ENCODE results near the gene AMBRA1. TPM values are rescaled to one million over a fixed set of nuclear protein-coding genes. Genes with fewer than 3 reads are reported as not detected.

Gene AMBRA1
- total and polyA plus RNA-seq, 2 donors (not counting 3 experiments of a cell fraction or from before 2014, with no cell fraction given) = 18.4 to 32.4 TPM

DNA sequence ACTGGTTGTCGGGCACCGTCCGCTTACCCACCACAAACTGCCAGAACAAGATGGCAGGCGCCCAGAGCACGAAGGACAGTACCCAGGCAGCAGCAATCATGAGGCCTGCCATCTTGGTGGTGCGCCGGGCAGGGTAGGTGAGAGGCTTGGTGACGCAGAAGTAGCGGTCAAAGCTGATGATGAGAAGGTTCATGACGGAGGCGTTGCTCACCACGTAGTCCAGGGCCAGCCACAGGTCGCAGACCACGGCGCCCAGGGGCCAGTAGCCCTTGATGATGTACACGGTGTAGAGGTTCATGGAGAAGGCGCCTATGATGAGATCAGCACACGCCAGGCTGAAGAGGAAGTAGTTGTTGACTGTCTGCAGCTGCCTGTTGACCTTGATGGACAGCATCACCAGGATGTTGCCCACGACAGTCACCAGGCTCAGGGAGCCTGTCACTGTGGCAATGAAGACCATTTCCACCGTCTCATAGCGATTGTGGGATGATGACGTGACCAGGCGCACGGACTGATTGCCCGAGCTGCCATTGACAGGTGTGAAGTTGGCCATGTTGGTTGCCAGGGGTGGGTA lies 207.7 kb downstream of the AMBRA1 start:
- no peaks in the 10 kb centered on the region for H3K9me3 ChIP-seq (replicated peaks; ENCODE audit: control insufficient read depth, insufficient read depth, low read length)
- FAIRE-seq = no peak
- H3K9ac ChIP-seq (replicated peaks; ENCODE audit: extremely low read depth, insufficient read depth, low read length) = no peak overlapping the region
- BruUV-seq (replicated peaks) = no TSS peak
- intact Hi-C loops (cut with micrococcal nuclease) (no loop called here), dilution Hi-C loops (cut with MboI; ENCODE audit: extremely low pct_ligation_motif_present, low sequenced_read_pairs) (no loop called here)
- no peak overlapping the region for H3K27ac ChIP-seq (ENCODE audit: insufficient read depth, low read depth, low read length)
- peaks cover 23 to 30% of the 10 kb centered on the region in 2 experiments for H3K27me3 ChIP-seq (ENCODE audit: control insufficient read depth in 2 of 2, insufficient read depth in 2 of 2, low read length in 2 of 2)
- CTCF ChIA-PET = interaction anchor here (1.7 to 7.2 kb wide), 3 partner anchors 33 to 153 kb away, joined by 4 to 99 read pairs (median 68); no protein-coding TSS in a partner anchor
- H2AFZ ChIP-seq (ENCODE audit: low read depth, low read length) = no peak overlapping the region
- TF ChIP-seq JUN (IDR thresholded peaks at IDR 0.05; ENCODE audit: borderline replicate concordance, insufficient read depth, insufficient read length, low read depth) = no peak
- TF ChIP-seq, protein P1, sequence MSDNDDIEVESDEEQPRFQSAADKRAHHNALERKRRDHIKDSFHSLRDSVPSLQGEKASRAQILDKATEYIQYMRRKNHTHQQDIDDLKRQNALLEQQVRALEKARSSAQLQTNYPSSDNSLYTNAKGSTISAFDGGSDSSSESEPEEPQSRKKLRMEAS (IDR thresholded peaks at IDR 0.05; ENCODE audit: insufficient read depth, insufficient read length) = no peak
- no peak for TF ChIP-seq POLR2AphosphoS5 (IDR thresholded peaks at IDR 0.05; ENCODE audit: insufficient read depth, low read depth, low read length)
- TF ChIP-seq EZH2 (IDR thresholded peaks at IDR 0.05; ENCODE audit: borderline replicate concordance, low read depth, low read length, severe bottlenecking) = no peak
- H3K79me2 ChIP-seq (ENCODE audit: control insufficient read depth, insufficient read depth, low read length) = no peaks in the 10 kb centered on the region
- no peaks in the 10 kb centered on the region for H3K9me1 ChIP-seq (replicated peaks; ENCODE audit: control insufficient read depth, extremely low read depth, insufficient read depth, low read length)
- H3K36me3 ChIP-seq (ENCODE audit: control insufficient read depth in 2 of 2, extremely low read depth in 1 of 2, insufficient read depth in 2 of 2, low read length in 2 of 2) = no peaks in the 10 kb centered on the region
- peaks cover 12% of the 10 kb centered on the region for H3K4me1 ChIP-seq (ENCODE audit: control insufficient read depth, extremely low read depth, insufficient read depth, low read length)
- POLR2A ChIA-PET = no interaction called here
- H3K4me2 ChIP-seq (ENCODE audit: insufficient read depth, low read length) = no peak overlapping the region
- no peaks in the 10 kb centered on the region for H4K20me1 ChIP-seq (replicated peaks; ENCODE audit: control insufficient read depth, extremely low read depth, insufficient read depth, low read length)
- H3K4me3 ChIP-seq (replicated peaks in 1 of 3; ENCODE audit: insufficient read depth in 1 of 3, low read depth in 1 of 3, low read length in 3 of 3) = no peak overlapping the region
- no peak for DNase-seq (ENCODE audit: low read depth, low spot score)

DNA sequence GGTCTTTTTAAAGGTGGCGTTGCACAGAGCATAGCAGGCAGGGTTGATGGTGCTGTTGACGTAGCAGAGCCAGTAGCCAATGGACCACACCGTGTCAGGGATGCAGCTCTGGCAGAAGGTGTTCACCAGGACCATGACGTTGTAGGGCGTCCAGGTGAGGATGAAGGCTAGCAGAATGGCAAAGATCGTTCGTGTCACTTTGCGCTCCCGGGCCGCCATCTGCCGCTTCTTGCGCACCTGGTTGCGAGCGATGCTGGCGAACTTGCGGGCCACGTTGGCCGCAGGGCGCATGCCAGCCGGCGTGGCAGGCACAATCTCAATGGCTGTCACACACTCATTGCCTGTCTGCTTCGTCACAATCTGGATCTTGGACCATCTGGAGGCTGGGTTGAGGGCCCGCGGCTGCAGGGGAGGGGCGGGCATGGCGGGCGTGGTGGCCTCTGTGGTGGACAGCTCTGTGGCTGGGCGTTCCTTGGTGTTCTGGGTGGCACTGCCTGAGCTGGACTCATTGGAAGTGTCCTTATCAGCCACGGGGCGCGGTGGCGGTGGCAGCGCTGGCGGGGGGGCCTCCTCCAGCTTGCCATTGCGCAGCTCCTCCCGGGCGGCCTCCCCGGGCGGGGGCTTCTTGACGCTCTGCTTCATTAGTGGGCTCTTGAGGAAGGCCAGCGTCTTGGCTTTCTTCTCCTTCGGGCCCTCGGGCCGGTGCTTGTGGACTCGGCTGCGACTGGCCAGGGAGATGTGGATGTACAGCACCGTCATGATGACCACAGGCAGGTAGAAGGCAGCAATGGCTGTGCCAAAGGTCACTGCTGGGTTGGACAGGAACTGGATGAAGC lies 208.4 kb downstream of the AMBRA1 start:
- intact Hi-C loops (cut with micrococcal nuclease) = no loop called here
- TF ChIP-seq, protein P2, sequence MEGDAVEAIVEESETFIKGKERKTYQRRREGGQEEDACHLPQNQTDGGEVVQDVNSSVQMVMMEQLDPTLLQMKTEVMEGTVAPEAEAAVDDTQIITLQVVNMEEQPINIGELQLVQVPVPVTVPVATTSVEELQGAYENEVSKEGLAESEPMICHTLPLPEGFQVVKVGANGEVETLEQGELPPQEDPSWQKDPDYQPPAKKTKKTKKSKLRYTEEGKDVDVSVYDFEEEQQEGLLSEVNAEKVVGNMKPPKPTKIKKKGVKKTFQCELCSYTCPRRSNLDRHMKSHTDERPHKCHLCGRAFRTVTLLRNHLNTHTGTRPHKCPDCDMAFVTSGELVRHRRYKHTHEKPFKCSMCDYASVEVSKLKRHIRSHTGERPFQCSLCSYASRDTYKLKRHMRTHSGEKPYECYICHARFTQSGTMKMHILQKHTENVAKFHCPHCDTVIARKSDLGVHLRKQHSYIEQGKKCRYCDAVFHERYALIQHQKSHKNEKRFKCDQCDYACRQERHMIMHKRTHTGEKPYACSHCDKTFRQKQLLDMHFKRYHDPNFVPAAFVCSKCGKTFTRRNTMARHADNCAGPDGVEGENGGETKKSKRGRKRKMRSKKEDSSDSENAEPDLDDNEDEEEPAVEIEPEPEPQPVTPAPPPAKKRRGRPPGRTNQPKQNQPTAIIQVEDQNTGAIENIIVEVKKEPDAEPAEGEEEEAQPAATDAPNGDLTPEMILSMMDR (IDR thresholded peaks at IDR 0.05; ENCODE audit: extremely low read depth in 1 of 2, insufficient read depth in 1 of 2, low read depth in 1 of 2, low read length in 2 of 2) = no peak
- TF ChIP-seq JUN (IDR thresholded peaks at IDR 0.05; ENCODE audit: borderline replicate concordance, insufficient read depth, insufficient read length, low read depth) = no peak
- TF ChIP-seq, protein P1 (IDR thresholded peaks at IDR 0.05; ENCODE audit: insufficient read depth, insufficient read length) = no peak
- no peak for TF ChIP-seq FOS (IDR thresholded peaks at IDR 0.05; ENCODE audit: borderline replicate concordance, insufficient read depth, low read length)
- TF ChIP-seq GATA2 (IDR thresholded peaks at IDR 0.05; ENCODE audit: insufficient read depth, insufficient read length, low read depth, low read length) = no peak
- TF ChIP-seq EZH2 (IDR thresholded peaks at IDR 0.05; ENCODE audit: borderline replicate concordance, low read depth, low read length, severe bottlenecking) = no peak
- TF ChIP-seq MYC (IDR thresholded peaks at IDR 0.05; ENCODE audit: low read depth, low read length) = no peak
- TF ChIP-seq POLR2A (IDR thresholded peaks at IDR 0.05; ENCODE audit: low read depth, low read length) = no peak
- FAIRE-seq (no peak), DNase-seq (ENCODE audit: low read depth, low spot score) (no peak)
- H3K36me3 ChIP-seq (ENCODE audit: control insufficient read depth in 2 of 2, extremely low read depth in 1 of 2, insufficient read depth in 2 of 2, low read length in 2 of 2) = no peaks in the 10 kb centered on the region
- ChIA-PET POLR2A (no interaction called here), CTCF (no interaction called here)
- H3K27me3 ChIP-seq (ENCODE audit: control insufficient read depth in 2 of 2, insufficient read depth in 2 of 2, low read length in 2 of 2) = peaks cover 20 to 24% of the 10 kb centered on the region in 2 experiments
- H3K4me1 ChIP-seq (ENCODE audit: control insufficient read depth, extremely low read depth, insufficient read depth, low read length) = peaks cover 9% of the 10 kb centered on the region
- no peaks in the 10 kb centered on the region for H3K9me1 ChIP-seq (replicated peaks; ENCODE audit: control insufficient read depth, extremely low read depth, insufficient read depth, low read length)
- no peaks in the 10 kb centered on the region for H3K9me3 ChIP-seq (replicated peaks; ENCODE audit: control insufficient read depth, insufficient read depth, low read length)
- no peak overlapping the region for H3K27ac ChIP-seq (ENCODE audit: insufficient read depth, low read depth, low read length)
- H4K20me1 ChIP-seq (replicated peaks; ENCODE audit: control insufficient read depth, extremely low read depth, insufficient read depth, low read length) = no peaks in the 10 kb centered on the region
- no peak overlapping the region for H3K4me3 ChIP-seq (replicated peaks in 1 of 3; ENCODE audit: insufficient read depth in 1 of 3, low read depth in 1 of 3, low read length in 3 of 3)
- dilution Hi-C loops (cut with MboI; ENCODE audit: extremely low pct_ligation_motif_present, low sequenced_read_pairs) = no loop called here
- BruUV-seq (replicated peaks) = no TSS peak
- no peak overlapping the region for H3K4me2 ChIP-seq (ENCODE audit: insufficient read depth, low read length)
- H3K9ac ChIP-seq (replicated peaks; ENCODE audit: extremely low read depth, insufficient read depth, low read length) = no peak overlapping the region
- no peaks in the 10 kb centered on the region for H3K79me2 ChIP-seq (ENCODE audit: control insufficient read depth, insufficient read depth, low read length)
- H2AFZ ChIP-seq (ENCODE audit: low read depth, low read length) = no peak overlapping the region
